ENCODE data around the gene HOXD3. TPM values are rescaled to one million over a fixed set of nuclear protein-coding genes. Genes with fewer than 3 reads are reported as not detected.

HOXD3 gene
- total RNA-seq, 1 experiment from 2014 or later = not detected

GRCh38 chr2:176184749-176185148, 27.6 kb downstream of the HOXD3 start:
- ChIA-PET POLR2A (interaction anchor here (1.6 kb wide), 1 partner anchor 9 kb away, joined by 5 read pairs; no protein-coding TSS in a partner anchor), CTCF (no interaction called here)
- Mint-ChIP-seq H3K4me1 (ENCODE audit: insufficient read depth, unreplicated experiment) (no peaks in the 10 kb centered on the region), H3K27me3 (ENCODE audit: insufficient read depth, unreplicated experiment) (peaks cover 8% of the 10 kb centered on the region), H3K4me3 (ENCODE audit: unreplicated experiment) (no peak overlapping the region), H3K9me3 (ENCODE audit: unreplicated experiment) (no peaks in the 10 kb centered on the region), H3K36me3 (ENCODE audit: insufficient read depth, unreplicated experiment) (no peaks in the 10 kb centered on the region), H3K27ac (ENCODE audit: low read depth, unreplicated experiment) (no peak overlapping the region)
- no TSS peak for BruUV-seq (replicated peaks)
- DNase-seq (ENCODE audit: unreplicated experiment) = no peak
- no peak for TF ChIP-seq CTCF (IDR thresholded peaks at IDR 0.05; ENCODE audit: unreplicated experiment)
- intact Hi-C loops (cut with micrococcal nuclease) = no loop called here

GRCh38 chr2:176186024-176186423, 28.9 kb downstream of the HOXD3 start:
- BruUV-seq (replicated peaks) = no TSS peak
- Mint-ChIP-seq H3K4me1 (ENCODE audit: insufficient read depth, unreplicated experiment) (no peaks in the 10 kb centered on the region), H3K4me3 (ENCODE audit: unreplicated experiment) (no peak overlapping the region), H3K9me3 (ENCODE audit: unreplicated experiment) (no peaks in the 10 kb centered on the region), H3K27me3 (ENCODE audit: insufficient read depth, unreplicated experiment) (no peaks in the 10 kb centered on the region), H3K36me3 (ENCODE audit: insufficient read depth, unreplicated experiment) (no peaks in the 10 kb centered on the region), H3K27ac (ENCODE audit: low read depth, unreplicated experiment) (no peak overlapping the region)
- ChIA-PET CTCF (interaction anchor here (0.6 to 1.0 kb wide), 3 partner anchors 13 to 369 kb away, joined by 3 read pairs; no protein-coding TSS in a partner anchor), POLR2A (interaction anchor here (0.6 kb wide), 1 partner anchor 11 kb away, joined by 3 read pairs; no protein-coding TSS in a partner anchor)
- no peak for TF ChIP-seq CTCF (IDR thresholded peaks at IDR 0.05; ENCODE audit: unreplicated experiment)
- DNase-seq (ENCODE audit: unreplicated experiment) = no peak
- intact Hi-C loops (cut with micrococcal nuclease) = no loop called here

DNA sequence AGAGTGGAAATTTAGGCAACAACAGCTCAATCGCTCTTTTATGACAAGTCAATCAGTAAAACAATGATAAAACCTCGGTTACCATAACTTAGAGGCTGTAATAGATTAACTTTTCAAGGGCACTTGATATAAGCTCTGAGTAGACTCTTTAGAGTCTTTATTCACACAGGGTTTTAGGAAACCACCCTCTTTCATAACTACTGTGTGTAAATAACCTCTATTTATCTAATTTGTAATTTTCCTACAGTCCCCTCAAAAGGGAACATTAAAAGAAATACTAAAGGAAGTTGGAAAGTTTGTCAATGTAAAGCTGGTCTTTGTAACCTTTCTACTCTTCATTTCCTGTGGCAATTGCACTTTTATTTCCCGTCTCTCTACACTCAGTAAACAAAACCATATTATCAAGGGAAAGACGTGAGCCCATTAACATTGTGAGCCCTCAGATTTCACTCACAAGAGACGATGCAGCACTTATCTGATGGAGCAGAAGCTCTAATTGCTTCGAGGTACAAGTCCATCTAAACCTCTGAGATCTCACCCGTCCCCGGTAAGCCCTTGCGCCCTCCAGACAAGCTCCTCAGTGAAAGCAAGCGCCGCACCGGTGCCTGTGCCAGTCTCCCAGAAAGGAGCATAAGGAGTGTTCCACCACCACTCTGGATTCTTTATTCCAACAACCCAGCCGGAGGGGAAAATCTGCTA, 30.2 kb downstream of the HOXD3 start:
- no peak for DNase-seq (ENCODE audit: unreplicated experiment)
- H3K36me3 Mint-ChIP-seq (ENCODE audit: insufficient read depth, unreplicated experiment) = no peaks in the 10 kb centered on the region
- H3K27me3 Mint-ChIP-seq (ENCODE audit: insufficient read depth, unreplicated experiment) = no peaks in the 10 kb centered on the region
- TF ChIP-seq CTCF (IDR thresholded peaks at IDR 0.05; ENCODE audit: unreplicated experiment) = no peak
- no peaks in the 10 kb centered on the region for H3K4me1 Mint-ChIP-seq (ENCODE audit: insufficient read depth, unreplicated experiment)
- no TSS peak for BruUV-seq (replicated peaks)
- ChIA-PET CTCF (interaction anchor here (0.6 to 1.2 kb wide), 5 partner anchors 15 to 465 kb away, joined by 3 to 4 read pairs (median 4); no protein-coding TSS in a partner anchor), POLR2A (interaction anchor here (0.7 kb wide), 1 partner anchor 13 kb away, joined by 3 read pairs; no protein-coding TSS in a partner anchor)
- no peak overlapping the region for H3K27ac Mint-ChIP-seq (ENCODE audit: low read depth, unreplicated experiment)
- intact Hi-C loops (cut with micrococcal nuclease) = no loop called here
- peak overlapping the region; percentile 41 for H3K4me3 Mint-ChIP-seq (ENCODE audit: unreplicated experiment)
- H3K9me3 Mint-ChIP-seq (ENCODE audit: unreplicated experiment) = no peaks in the 10 kb centered on the region

GRCh38 chr2:176187899-176188773, 31.0 kb downstream of the HOXD3 start, which contains the start of gene HOXD1:
HOXD1 (plus strand) TSS chr2:176188668; CDS start chr2:176188802, 134 bp downstream.
- TF ChIP-seq CTCF (IDR thresholded peaks at IDR 0.05; ENCODE audit: unreplicated experiment) = no peak
- H3K9me3 Mint-ChIP-seq (ENCODE audit: unreplicated experiment) = no peaks in the 10 kb centered on the region
- CTCF ChIA-PET = interaction anchor here (0.6 kb wide), 1 partner anchor 239 kb away, joined by 4 read pairs; no protein-coding TSS in a partner anchor
- H3K4me3 Mint-ChIP-seq (ENCODE audit: unreplicated experiment) = peak within 1 kb of the TSS; percentile 41
- no peaks in the 10 kb centered on the region for H3K4me1 Mint-ChIP-seq (ENCODE audit: insufficient read depth, unreplicated experiment)
- BruUV-seq (replicated peaks) = no TSS peak
- H3K27me3 Mint-ChIP-seq (ENCODE audit: insufficient read depth, unreplicated experiment) = no peaks in the 10 kb centered on the region
- no peaks in the 10 kb centered on the region for H3K36me3 Mint-ChIP-seq (ENCODE audit: insufficient read depth, unreplicated experiment)
- intact Hi-C loops (cut with micrococcal nuclease) = loop anchor here (1.0 kb wide), 1 partner anchor 19 kb away; no protein-coding TSS in a partner anchor
- POLR2A ChIA-PET = interaction anchor here (0.8 kb wide), 1 partner anchor 22 kb away, joined by 4 read pairs; no protein-coding TSS in a partner anchor
- no peak within 1 kb of the TSS for H3K27ac Mint-ChIP-seq (ENCODE audit: low read depth, unreplicated experiment)
- no peak for DNase-seq (ENCODE audit: unreplicated experiment)

Measured in MCF 10A (cell line).